MM.1S (cell line): ENCODE results near the gene GALC.

Experiments
- DNase-seq: peaks from one replicate; pipeline ENCODE4 v3.0.0-alpha.2; 2015
- H2AFZ ChIP-seq: fragments of 300-600 bp; sonication (generic); 2 replicates; pipeline ENCODE4 v1.6.0; 2016; ENCODE audit warnings: antibody characterized with exemption, low read length
- H3F3A ChIP-seq: fragments of 300-600 bp; sonication (generic); 2 replicates; pipeline ENCODE4 v1.6.1; 2016; ENCODE audit warnings: mild to moderate bottlenecking, antibody characterized with exemption, low read length, moderate library complexity, mixed read lengths; ENCODE audit not compliant: insufficient read depth
- H3K27ac ChIP-seq: fragments of 300-600 bp; sonication (generic); 2 replicates; pipeline ENCODE4 v1.5.1; 2016; ENCODE audit warnings: mild to moderate bottlenecking, low read length
- H3K27me3 ChIP-seq: fragments of 300-600 bp; sonication (generic); replicated peaks from 2 replicates; pipeline ENCODE4 v1.6.0; 2016; ENCODE audit warnings: low read length; ENCODE audit not compliant: insufficient read depth
- H3K36me3 ChIP-seq: fragments of 300-600 bp; sonication (generic); replicated peaks from 2 replicates; pipeline ENCODE4 v1.6.1; 2016; ENCODE audit warnings: mild to moderate bottlenecking, low read length, mixed read lengths; ENCODE audit not compliant: insufficient read depth
- H3K4me1 ChIP-seq: fragments of 300-600 bp; sonication (generic); 2 replicates; pipeline ENCODE4 v1.6.1; 2016; ENCODE audit warnings: low read length, mixed read lengths
- H3K4me2 ChIP-seq: fragments of 300-600 bp; sonication (generic); 2 replicates; pipeline ENCODE4 v1.6.0; 2016; ENCODE audit warnings: low read depth, low read length
- H3K4me3 ChIP-seq: fragments of 300-600 bp; sonication (generic); 2 replicates; pipeline ENCODE4 v1.5.1; 2016; ENCODE audit warnings: low read length, mixed read lengths
- H3K79me2 ChIP-seq: fragments of 300-600 bp; sonication (generic); 2 replicates; pipeline ENCODE4 v1.6.1; 2016; ENCODE audit warnings: mixed run types, low read length, mixed read lengths
- H3K9ac ChIP-seq: fragments of 300-600 bp; sonication (generic); 2 replicates; pipeline ENCODE4 v1.6.1; 2016; ENCODE audit warnings: low read length, mixed read lengths
- H3K9me2 ChIP-seq: fragments of 300-600 bp; sonication (generic); replicated peaks from 2 replicates; pipeline ENCODE4 v1.6.1; 2016; ENCODE audit warnings: mild to moderate bottlenecking, low read length, mixed read lengths; ENCODE audit not compliant: insufficient read depth
- H3K9me3 ChIP-seq: fragments of 300-600 bp; sonication (generic); replicated peaks from 2 replicates; pipeline ENCODE4 v1.6.1; 2016; ENCODE audit warnings: mild to moderate bottlenecking, low read length, mixed read lengths; ENCODE audit not compliant: insufficient read depth
- H4K20me1 ChIP-seq: fragments of 300-600 bp; sonication (generic); 2 replicates; pipeline ENCODE4 v1.6.1; 2016; ENCODE audit warnings: mild to moderate bottlenecking, low read length, moderate library complexity, mixed read lengths; ENCODE audit not compliant: insufficient read depth
- CTCF ChIP-seq: fragments of 300-600 bp; sonication (generic); IDR thresholded peaks from 2 replicates; pipeline ENCODE4 v1.5.1; 2016; ENCODE audit warnings: antibody characterized with exemption, low read length, mixed read lengths
- EZH2 ChIP-seq: fragments of 300-600 bp; sonication (generic); optimal IDR thresholded peaks from 2 replicates; pipeline ENCODE3; 2017; ENCODE audit warnings: low read depth, mild to moderate bottlenecking, antibody characterized with exemption, low read length, mixed read lengths
- EZH2phosphoT487 ChIP-seq: fragments of 300-600 bp; sonication (generic); IDR thresholded peaks from 2 replicates; pipeline ENCODE4 v1.6.1; 2018; ENCODE audit warnings: antibody characterized with exemption, low read length

The GALC gene

GRCh38 chr14:88032373-88032772, 39.4 kb upstream of the GALC start:
- DNase-seq, result no peak
- no peaks in the 10 kb centered on the region for H3K79me2 ChIP-seq
- H2AFZ ChIP-seq, result no peak overlapping the region
- no peak overlapping the region for H3K9ac ChIP-seq
- no peak overlapping the region for H3K4me3 ChIP-seq
- H3K36me3 ChIP-seq, result no peaks in the 10 kb centered on the region
- H3K27me3 ChIP-seq, result no peaks in the 10 kb centered on the region
- no peak overlapping the region for H3K4me2 ChIP-seq
- no peaks in the 10 kb centered on the region for H3K9me3 ChIP-seq
- TF ChIP-seq CTCF (no peak), EZH2phosphoT487 (no peak), EZH2 (no peak)
- no peaks in the 10 kb centered on the region for H4K20me1 ChIP-seq
- H3K27ac ChIP-seq, result no peak overlapping the region
- no peaks in the 10 kb centered on the region for H3K4me1 ChIP-seq
- no peaks in the 10 kb centered on the region for H3F3A ChIP-seq
- H3K9me2 ChIP-seq, result no peaks in the 10 kb centered on the region

- no peak overlapping the region for H3K9ac ChIP-seq
- H3K36me3 ChIP-seq, result no peaks in the 10 kb centered on the region
- H3K9me3 ChIP-seq, result no peaks in the 10 kb centered on the region
- no peaks in the 10 kb centered on the region for H3K4me1 ChIP-seq
- H3K9me2 ChIP-seq, result no peaks in the 10 kb centered on the region
- no peak for TF ChIP-seq EZH2phosphoT487
- TF ChIP-seq CTCF, result no peak
- TF ChIP-seq EZH2, result no peak
- no peaks in the 10 kb centered on the region for H3K27me3 ChIP-seq
- H3K27ac ChIP-seq, result no peak overlapping the region
- H3K79me2 ChIP-seq, result no peaks in the 10 kb centered on the region
- no peaks in the 10 kb centered on the region for H3F3A ChIP-seq
- no peak overlapping the region for H2AFZ ChIP-seq
- no peak overlapping the region for H3K4me2 ChIP-seq
- no peak overlapping the region for H3K4me3 ChIP-seq
- DNase-seq, result no peak
- no peaks in the 10 kb centered on the region for H4K20me1 ChIP-seq
Observed at GRCh38 chr14:88030892-88031291, 37.9 kb upstream of the GALC start.

DNA sequence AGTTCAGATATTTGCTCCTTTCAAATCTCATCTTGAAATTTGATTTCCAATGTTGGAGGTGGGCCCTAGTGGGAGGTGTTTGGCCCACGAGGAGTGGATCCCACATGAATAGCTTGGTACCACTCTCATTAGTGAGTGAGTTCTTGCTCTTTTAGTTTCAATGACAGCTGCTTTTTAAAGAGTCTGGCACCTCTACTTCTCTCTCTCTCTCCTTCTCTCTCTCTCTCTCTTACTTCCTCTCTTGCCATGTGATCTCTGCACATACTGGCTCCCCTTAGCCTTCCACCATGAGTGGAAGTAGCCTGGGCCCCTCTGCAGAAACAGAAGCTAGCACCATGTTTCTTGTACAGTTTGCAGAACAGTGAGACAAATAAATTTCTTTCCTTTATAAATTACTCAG, 37.1 kb upstream of the GALC start:
- Histone ChIP-seq H3F3A (no peaks in the 10 kb centered on the region), H3K36me3 (no peaks in the 10 kb centered on the region), H3K27ac (no peak overlapping the region), H3K27me3 (no peaks in the 10 kb centered on the region), H3K4me1 (no peaks in the 10 kb centered on the region), H4K20me1 (no peaks in the 10 kb centered on the region), H3K79me2 (no peaks in the 10 kb centered on the region), H2AFZ (no peak overlapping the region), H3K4me3 (no peak overlapping the region), H3K9ac (no peak overlapping the region), H3K4me2 (no peak overlapping the region), H3K9me2 (no peaks in the 10 kb centered on the region), H3K9me3 (no peaks in the 10 kb centered on the region)
- DNase-seq, result no peak
- TF ChIP-seq CTCF (no peak), EZH2phosphoT487 (no peak), EZH2 (no peak)
